Gastroesophageal sphincter (tissue), 4 donors: ENCODE data around the gene RPLP2. TPM values are rescaled to one million over a fixed set of nuclear protein-coding genes. Genes with fewer than 3 reads are reported as not detected.

Experiments used
- ATAC-seq: fragments of 150-250 bp; one replicate; pipeline ENCODE4 v1.9.1; 2016; ENCODE audit warnings: mild to moderate bottlenecking, moderate library complexity
- H3K27ac ChIP-seq, 4 donors: fragments of 200-600 bp; sonication (generic) in 3 of 4; 1 replicate in 3 of 4; 2 replicates in 1 of 4; pipeline ENCODE4 v1.5.1; 2016 to 2019
- H3K27me3 ChIP-seq: fragments of 200-600 bp; sonication (generic); one replicate; pipeline ENCODE4 v1.5.1; 2019
- H3K36me3 ChIP-seq, 2 donors: fragments of 200-600 bp; sonication (generic); one replicate each; pipeline ENCODE4 v1.5.1; 2019; ENCODE audit warnings: control low read depth in 1 of 2
- H3K4me1 ChIP-seq, 3 donors: fragments of 200-600 bp; sonication (generic); 1 replicate in 2 of 3; 2 replicates in 1 of 3; pipeline ENCODE4 v1.5.1; 2016 to 2019; ENCODE audit warnings: control low read depth in 2 of 3
- H3K4me3 ChIP-seq, 2 donors: fragments of 200-600 bp; sonication (generic); one replicate each; pipeline ENCODE4 v1.5.1; 2019; ENCODE audit warnings: mild to moderate bottlenecking in 1 of 2, moderate library complexity in 1 of 2
- H3K9me3 ChIP-seq, 3 donors: fragments of 200-600 bp; sonication (generic); one replicate each; pipeline ENCODE4 v1.5.1; 2017 to 2019; ENCODE audit warnings: control low read depth in 2 of 3
- EP300 ChIP-seq: sonication (generic); formaldehyde crosslinking; IDR thresholded peaks from one replicate; pipeline ENCODE4 v1.6.1; 2017; ENCODE audit warnings: antibody characterized with exemption, mild to moderate bottlenecking
- POLR2A ChIP-seq, 2 donors: fragments of 450-650 bp; IDR thresholded peaks; one replicate each; pipeline ENCODE4 v1.6.1; 2017; ENCODE audit warnings: antibody characterized with exemption in 2 of 2, mild to moderate bottlenecking in 2 of 2, moderate library complexity in 1 of 2
- POLR2AphosphoS5 ChIP-seq: sonication (generic); formaldehyde crosslinking; IDR thresholded peaks from one replicate; pipeline ENCODE4 v1.6.1; 2017; ENCODE audit warnings: antibody characterized with exemption
- WGBS, 2 donors: methylation state at CpG; one replicate each; pipeline ENCODE4 v1.1.5; 2018; ENCODE audit warnings: low coverage in 1 of 2; 5-methylcytosine and 5-hydroxymethylcytosine counted together
- total RNA-seq, 4 donors: library from RNA; depleted of rRNA; stranded (reverse); fragments of >200 nt; gene quantifications; one replicate each; pipeline ENCODE4 v1.1.0, GENCODE V29; 2016
- TF ChIP-seq, protein P1 (sequence below), 4 experiments: fragments of 200-600 bp in 2 of 4; fragments of 450-650 bp in 2 of 4; sonication (generic) in 1 of 4; IDR thresholded peaks; one replicate each; pipeline ENCODE4 v1.5.1; 2017 to 2019; ENCODE audit warnings: antibody characterized with exemption in 4 of 4, mild to moderate bottlenecking in 2 of 4, moderate library complexity in 2 of 4

RPLP2 gene
- total RNA-seq, 4 donors from 2014 or later, result 165 to 880 (median 462) TPM

DNA sequence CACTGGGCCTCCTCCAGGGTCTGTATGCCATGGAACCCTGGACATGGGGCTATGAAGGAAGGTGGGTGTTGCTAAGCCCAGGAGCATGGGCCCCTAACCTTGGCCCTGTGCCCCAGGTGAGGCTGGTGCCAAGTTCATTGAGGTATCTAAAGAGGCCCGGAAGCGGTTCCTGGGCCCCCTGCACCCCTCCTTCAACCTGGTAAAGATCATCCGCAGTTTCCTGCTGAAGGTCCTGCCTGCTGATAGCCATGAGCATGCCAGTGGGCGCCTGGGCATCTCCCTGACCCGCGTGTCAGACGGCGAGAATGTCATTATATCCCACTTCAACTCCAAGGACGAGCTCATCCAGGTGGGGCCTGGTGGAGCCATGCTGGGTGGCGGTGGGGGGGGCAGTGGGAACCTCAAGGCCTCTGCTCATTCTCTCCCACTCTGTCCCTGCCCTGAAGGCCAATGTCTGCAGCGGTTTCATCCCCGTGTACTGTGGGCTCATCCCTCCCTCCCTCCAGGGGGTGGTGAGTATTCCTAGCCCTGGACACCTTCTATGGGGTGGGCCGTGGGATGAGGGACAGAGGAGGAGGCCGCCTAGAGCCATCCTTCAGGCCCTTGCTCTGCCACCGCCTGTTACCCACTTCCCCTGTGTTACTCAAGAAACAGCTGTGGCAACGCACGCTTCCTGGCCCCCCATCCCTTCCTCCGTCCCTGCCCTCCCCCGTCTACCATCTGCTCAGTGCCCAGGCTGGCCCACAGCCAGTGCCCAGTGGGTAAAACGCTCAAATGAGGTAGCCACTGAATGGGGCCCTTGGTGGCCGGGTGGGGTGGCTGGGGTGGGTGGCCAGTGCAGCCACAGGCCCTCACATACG is 12.0 kb downstream of the RPLP2 start:
- peak overlapping the region in 3 of 4 donors; percentile 91 to 100 (median 96) for H3K27ac ChIP-seq
- no peak for ATAC-seq
- peaks cover 0 to 47% (median 19%) of the 10 kb centered on the region in 3 donors for H3K4me1 ChIP-seq
- peak overlapping the region in 1 of 2 donors; percentile 99 for H3K4me3 ChIP-seq
- peaks cover 0 to 49% of the 10 kb centered on the region in 2 donors for H3K36me3 ChIP-seq
- WGBS, 2 donors, result 64% methylated on average over 3 of the region's 22 CpGs; no CpG with 5 or more reads in 1 of the 2 donors
- no peaks in the 10 kb centered on the region for H3K9me3 ChIP-seq
- H3K27me3 ChIP-seq, result peaks cover 30% of the 10 kb centered on the region
- TF ChIP-seq, protein P1, sequence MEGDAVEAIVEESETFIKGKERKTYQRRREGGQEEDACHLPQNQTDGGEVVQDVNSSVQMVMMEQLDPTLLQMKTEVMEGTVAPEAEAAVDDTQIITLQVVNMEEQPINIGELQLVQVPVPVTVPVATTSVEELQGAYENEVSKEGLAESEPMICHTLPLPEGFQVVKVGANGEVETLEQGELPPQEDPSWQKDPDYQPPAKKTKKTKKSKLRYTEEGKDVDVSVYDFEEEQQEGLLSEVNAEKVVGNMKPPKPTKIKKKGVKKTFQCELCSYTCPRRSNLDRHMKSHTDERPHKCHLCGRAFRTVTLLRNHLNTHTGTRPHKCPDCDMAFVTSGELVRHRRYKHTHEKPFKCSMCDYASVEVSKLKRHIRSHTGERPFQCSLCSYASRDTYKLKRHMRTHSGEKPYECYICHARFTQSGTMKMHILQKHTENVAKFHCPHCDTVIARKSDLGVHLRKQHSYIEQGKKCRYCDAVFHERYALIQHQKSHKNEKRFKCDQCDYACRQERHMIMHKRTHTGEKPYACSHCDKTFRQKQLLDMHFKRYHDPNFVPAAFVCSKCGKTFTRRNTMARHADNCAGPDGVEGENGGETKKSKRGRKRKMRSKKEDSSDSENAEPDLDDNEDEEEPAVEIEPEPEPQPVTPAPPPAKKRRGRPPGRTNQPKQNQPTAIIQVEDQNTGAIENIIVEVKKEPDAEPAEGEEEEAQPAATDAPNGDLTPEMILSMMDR (IDR thresholded peaks at IDR 0.05), result no peak
- TF ChIP-seq POLR2A (IDR thresholded peaks at IDR 0.05), result peak in 1 of 2 donors; percentile 3
- no peak for TF ChIP-seq POLR2AphosphoS5
- no peak for TF ChIP-seq EP300

DNA sequence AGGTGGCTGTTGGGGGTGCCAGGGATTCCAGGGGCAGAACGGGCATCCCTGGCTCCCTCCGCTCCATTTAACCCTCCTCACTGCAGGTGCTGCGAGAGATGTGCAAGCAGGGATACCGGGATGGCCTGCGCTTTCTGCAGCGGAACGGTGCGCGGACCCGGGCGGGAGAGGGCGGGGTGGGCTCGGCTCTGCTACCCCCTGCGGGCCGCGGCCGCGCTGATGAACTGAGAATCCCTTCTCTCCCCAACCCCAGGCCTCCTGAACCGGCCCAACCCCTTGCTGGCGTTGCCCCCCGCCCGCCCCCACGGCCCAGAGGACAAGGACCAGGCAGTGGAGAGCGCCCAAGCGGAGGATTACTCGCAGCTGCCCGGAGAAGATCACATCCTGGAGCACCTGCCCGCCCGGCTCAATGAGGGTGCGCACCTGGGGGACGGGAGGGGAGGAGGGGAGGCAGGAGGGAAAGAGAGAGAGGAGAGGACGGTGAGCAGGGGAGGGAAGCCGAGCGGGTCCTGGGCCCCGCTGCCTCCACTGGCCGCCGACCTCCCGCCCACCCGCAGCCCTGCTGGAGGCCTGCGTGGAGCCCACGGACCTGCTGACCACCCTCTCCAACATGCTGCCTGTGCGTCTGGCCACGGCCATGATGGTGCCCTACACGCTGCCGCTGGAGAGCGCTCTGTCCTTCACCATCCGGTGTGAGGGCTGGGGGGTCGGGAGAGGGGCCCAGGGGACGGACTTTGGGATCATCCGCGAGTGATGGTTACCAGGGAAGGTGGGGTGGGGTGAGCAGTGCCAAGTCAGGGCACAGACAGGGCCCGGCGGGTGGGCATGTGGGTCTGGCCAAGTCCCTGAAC is 13.9 kb downstream of the RPLP2 start:
- peaks cover 0 to 62% (median 26%) of the 10 kb centered on the region in 3 donors for H3K4me1 ChIP-seq
- no CpG with 5 or more reads among the region's 53 CpGs for WGBS, 2 donors
- peaks cover 0 to 49% of the 10 kb centered on the region in 2 donors for H3K36me3 ChIP-seq
- H3K9me3 ChIP-seq, result no peaks in the 10 kb centered on the region
- H3K27me3 ChIP-seq, result peaks cover 49% of the 10 kb centered on the region
- TF ChIP-seq, protein P1 (IDR thresholded peaks at IDR 0.05), result no peak
- TF ChIP-seq POLR2A (IDR thresholded peaks at IDR 0.05) (no peak), POLR2AphosphoS5 (no peak), EP300 (no peak)
- no peak for ATAC-seq
- H3K4me3 ChIP-seq, result no peak overlapping the region
- no peak overlapping the region for H3K27ac ChIP-seq

DNA sequence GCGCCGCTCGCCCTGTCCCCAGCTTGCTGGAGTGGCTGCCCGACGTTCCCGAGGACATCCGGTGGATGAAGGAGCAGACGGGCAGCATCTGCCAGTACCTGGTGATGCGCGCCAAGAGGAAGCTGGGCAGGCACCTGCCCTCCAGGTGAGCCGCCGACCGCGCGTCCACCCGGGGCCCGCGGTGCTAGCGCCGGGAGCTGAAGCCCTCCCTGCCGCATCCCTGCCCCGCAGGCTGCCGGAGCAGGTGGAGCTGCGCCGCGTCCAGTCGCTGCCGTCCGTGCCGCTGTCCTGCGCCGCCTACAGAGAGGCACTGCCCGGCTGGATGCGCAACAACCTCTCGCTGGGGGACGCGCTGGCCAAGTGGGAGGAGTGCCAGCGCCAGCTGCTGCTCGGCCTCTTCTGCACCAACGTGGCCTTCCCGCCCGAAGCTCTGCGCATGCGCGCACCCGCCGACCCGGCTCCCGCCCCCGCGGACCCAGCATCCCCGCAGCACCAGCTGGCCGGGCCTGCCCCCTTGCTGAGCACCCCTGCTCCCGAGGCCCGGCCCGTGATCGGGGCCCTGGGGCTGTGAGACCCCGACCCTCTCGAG is 14.6 kb downstream of the RPLP2 start:
- no peak overlapping the region for H3K27ac ChIP-seq
- no peak for ATAC-seq
- no peaks in the 10 kb centered on the region for H3K9me3 ChIP-seq
- H3K36me3 ChIP-seq, result peaks cover 0 to 49% of the 10 kb centered on the region in 2 donors
- peaks cover 56% of the 10 kb centered on the region for H3K27me3 ChIP-seq
- TF ChIP-seq POLR2A (IDR thresholded peaks at IDR 0.05), result no peak
- TF ChIP-seq, protein P1 (IDR thresholded peaks at IDR 0.05), result no peak
- TF ChIP-seq POLR2AphosphoS5, result no peak
- no peak for TF ChIP-seq EP300
- H3K4me1 ChIP-seq, result peaks cover 0 to 64% (median 29%) of the 10 kb centered on the region in 3 donors
- 70% methylated on average over 2 of the region's 59 CpGs; no CpG with 5 or more reads in 1 of the 2 donors for WGBS, 2 donors
- H3K4me3 ChIP-seq, result no peak overlapping the region

DNA sequence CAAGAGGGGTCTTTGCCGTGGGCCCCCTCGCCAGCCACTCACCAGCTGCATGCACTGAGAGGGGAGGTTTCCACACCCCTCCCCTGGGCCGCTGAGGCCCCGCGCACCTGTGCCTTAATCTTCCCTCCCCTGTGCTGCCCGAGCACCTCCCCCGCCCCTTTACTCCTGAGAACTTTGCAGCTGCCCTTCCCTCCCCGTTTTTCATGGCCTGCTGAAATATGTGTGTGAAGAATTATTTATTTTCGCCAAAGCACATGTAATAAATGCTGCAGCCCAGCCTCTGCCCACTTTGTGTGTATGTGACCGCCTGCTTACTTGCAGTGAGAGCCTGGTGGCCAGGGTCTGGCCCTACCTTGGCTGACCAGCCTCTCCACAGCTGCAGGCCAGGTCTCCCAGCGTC is 15.2 kb downstream of the RPLP2 start:
- 81 to 90% methylated on average over 3 to 5 of the region's 11 CpGs for WGBS, 2 donors
- H3K9me3 ChIP-seq, result no peaks in the 10 kb centered on the region

More for the DNA sequence above, 15.2 kb downstream of the RPLP2 start:
- ATAC-seq, result no peak
- peaks cover 0 to 69% (median 35%) of the 10 kb centered on the region in 3 donors for H3K4me1 ChIP-seq
- peaks cover 62% of the 10 kb centered on the region for H3K27me3 ChIP-seq
- no peak overlapping the region for H3K27ac ChIP-seq
- peaks cover 0 to 49% of the 10 kb centered on the region in 2 donors for H3K36me3 ChIP-seq
- TF ChIP-seq POLR2AphosphoS5 (no peak), POLR2A (IDR thresholded peaks at IDR 0.05) (no peak), EP300 (no peak)
- TF ChIP-seq, protein P1 (IDR thresholded peaks at IDR 0.05), result no peak
- no peak overlapping the region for H3K4me3 ChIP-seq
